SK-N-SH treated with all-trans-retinoic acid at 6 μM for 48 hours (cell line): ENCODE measurements around the gene LRRK1.
"Not testable (repeated sequence)": the region's sequence is repeated elsewhere in the genome, so short reads cannot be mapped to it uniquely, and the experiment has no call there.

Source experiments
- BACH2 ChIP-seq: fragments of 250-450 bp; sonication (Bioruptor Pico); IDR thresholded peaks from 2 replicates; pipeline ENCODE4 v1.9.0; 2021; ENCODE audit warnings: mild to moderate bottlenecking, borderline replicate concordance
- GLIS3 ChIP-seq: fragments of 250-450 bp; sonication (Bioruptor Pico); IDR thresholded peaks from 2 replicates; pipeline ENCODE4 v1.5.0; 2020; ENCODE audit warnings: mild to moderate bottlenecking, moderate library complexity
- PPARA ChIP-seq: fragments of 250-450 bp; sonication (Bioruptor Pico); IDR thresholded peaks from 2 replicates; pipeline ENCODE4 v1.5.0; 2020; ENCODE audit warnings: mild to moderate bottlenecking, borderline replicate concordance
- RARB ChIP-seq: fragments of 250-450 bp; sonication (Bioruptor Pico); IDR thresholded peaks from 2 replicates; pipeline ENCODE4 v1.8.0; 2021; ENCODE audit warnings: mild to moderate bottlenecking, moderate library complexity
- TCF4 ChIP-seq: fragments of 250-450 bp; sonication (Bioruptor Pico); IDR thresholded peaks from 2 replicates; pipeline ENCODE4 v1.8.0; 2021; ENCODE audit warnings: mild to moderate bottlenecking, moderate library complexity, borderline replicate concordance
- ZFP3 ChIP-seq: fragments of 250-450 bp; sonication (Bioruptor Pico); IDR thresholded peaks from 2 replicates; pipeline ENCODE4 v1.5.0; 2020; ENCODE audit warnings: mild to moderate bottlenecking, moderate library complexity
- ZNF565 ChIP-seq: fragments of 450-650 bp; formaldehyde crosslinking; conservative IDR thresholded peaks from 2 replicates; pipeline ENCODE4 v1.5.0; 2020; ENCODE audit warnings: low read depth, mild to moderate bottlenecking, moderate library complexity
- TF ChIP-seq, protein P1 (sequence below): fragments of 250-450 bp; sonication (Bioruptor Pico); IDR thresholded peaks from 2 replicates; pipeline ENCODE4 v1.8.0; 2021; ENCODE audit warnings: low read depth, mild to moderate bottlenecking, moderate library complexity, borderline replicate concordance

DNA sequence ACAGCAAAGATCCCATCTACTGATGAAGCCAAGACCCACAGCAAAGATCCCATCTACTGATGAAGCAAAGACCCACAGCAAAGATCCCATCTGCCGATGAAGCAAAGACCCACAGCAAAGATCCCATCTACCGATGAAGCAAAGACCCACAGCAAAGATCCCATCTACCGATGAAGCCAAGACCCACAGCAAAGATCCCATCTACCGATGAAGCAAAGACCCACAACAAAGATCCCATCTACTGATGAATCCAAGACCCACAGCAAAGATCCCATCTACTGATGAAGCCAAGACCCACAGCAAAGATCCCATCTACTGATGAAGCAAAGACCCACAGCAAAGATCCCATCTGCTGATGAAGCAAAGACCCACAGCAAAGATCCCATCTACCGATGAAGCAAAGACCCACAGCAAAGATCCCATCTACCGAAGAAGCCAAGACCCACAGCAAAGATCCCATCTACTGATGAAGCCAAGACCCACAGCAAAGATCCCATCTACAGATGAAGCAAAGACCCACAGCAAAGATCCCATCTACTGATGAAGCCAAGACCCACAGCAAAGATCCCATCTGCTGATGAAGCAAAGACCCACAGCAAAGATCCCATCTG, 176.7 kb downstream of the LRRK1 start:
- TF ChIP-seq ZFP3 (CRISPR knock-in tag); TCF4 (CRISPR knock-in tag); RARB (CRISPR knock-in tag); BACH2 (CRISPR knock-in tag); PPARA; GLIS3; ZNF565: not testable (repeated sequence)
- TF ChIP-seq, protein P1, sequence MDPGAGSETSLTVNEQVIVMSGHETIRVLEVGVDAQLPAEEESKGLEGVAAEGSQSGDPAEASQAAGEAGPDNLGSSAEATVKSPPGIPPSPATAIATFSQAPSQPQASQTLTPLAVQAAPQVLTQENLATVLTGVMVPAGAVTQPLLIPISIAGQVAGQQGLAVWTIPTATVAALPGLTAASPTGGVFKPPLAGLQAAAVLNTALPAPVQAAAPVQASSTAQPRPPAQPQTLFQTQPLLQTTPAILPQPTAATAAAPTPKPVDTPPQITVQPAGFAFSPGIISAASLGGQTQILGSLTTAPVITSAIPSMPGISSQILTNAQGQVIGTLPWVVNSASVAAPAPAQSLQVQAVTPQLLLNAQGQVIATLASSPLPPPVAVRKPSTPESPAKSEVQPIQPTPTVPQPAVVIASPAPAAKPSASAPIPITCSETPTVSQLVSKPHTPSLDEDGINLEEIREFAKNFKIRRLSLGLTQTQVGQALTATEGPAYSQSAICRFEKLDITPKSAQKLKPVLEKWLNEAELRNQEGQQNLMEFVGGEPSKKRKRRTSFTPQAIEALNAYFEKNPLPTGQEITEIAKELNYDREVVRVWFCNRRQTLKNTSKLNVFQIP (CRISPR knock-in tag) = not testable (repeated sequence)
